Measurements from ENCODE around the gene PLS1. TPM values are rescaled to one million over a fixed set of nuclear protein-coding genes. Genes with fewer than 3 reads are reported as not detected.
A peak's percentile ranks its signal among the peaks of the same experiment; 100 is the strongest.

The PLS1 gene
- total RNA-seq, 4 donors from 2014 or later = 13.5 to 27.8 (median 19.3) TPM

- TF ChIP-seq POLR2A (IDR thresholded peaks at IDR 0.05) = no peak
- TF ChIP-seq CTCF (IDR thresholded peaks at IDR 0.05) = no peak
- no peak for DNase-seq
- Histone ChIP-seq H3K27ac (no peak overlapping the region), H3K27me3 (no peaks in the 10 kb centered on the region), H3K9me3 (no peaks in the 10 kb centered on the region), H3K4me3 (no peak overlapping the region), H3K4me1 (peaks cover 0 to 15% (median 8%) of the 10 kb centered on the region in 3 donors), H3K36me3 (no peaks in the 10 kb centered on the region)
- intact Hi-C loops (cut with DNase I) = no loop called here
- WGBS, 2 donors = 62 to 83% methylated on average over 3 of the region's 3 CpGs
Measured at GRCh38 chr3:142641504-142641903, 45.3 kb downstream of the PLS1 start.

GRCh38 chr3:142642956-142643355 is 46.8 kb downstream of the PLS1 start:
- H3K4me3 ChIP-seq = no peak overlapping the region
- no peaks in the 10 kb centered on the region for H3K9me3 ChIP-seq
- H3K36me3 ChIP-seq = no peaks in the 10 kb centered on the region
- peaks cover 0 to 25% (median 8%) of the 10 kb centered on the region in 3 donors for H3K4me1 ChIP-seq
- H3K27ac ChIP-seq = no peak overlapping the region
- intact Hi-C loops (cut with DNase I) = no loop called here
- no peak for DNase-seq
- TF ChIP-seq CTCF (IDR thresholded peaks at IDR 0.05) (no peak), POLR2A (IDR thresholded peaks at IDR 0.05) (no peak)
- no peaks in the 10 kb centered on the region for H3K27me3 ChIP-seq

GRCh38 chr3:142644502-142644901 is 48.3 kb downstream of the PLS1 start:
- intact Hi-C loops (cut with DNase I) = no loop called here
- 71 to 76% methylated on average over 5 to 6 of the region's 6 CpGs for WGBS, 2 donors

GRCh38 chr3:142645236-142645793 is 49.1 kb downstream of the PLS1 start:
- H3K4me1 ChIP-seq = peaks cover 0 to 25% (median 8%) of the 10 kb centered on the region in 3 donors
- no peak overlapping the region for H3K4me3 ChIP-seq
- H3K36me3 ChIP-seq = no peaks in the 10 kb centered on the region
- intact Hi-C loops (cut with DNase I) = no loop called here
- no peaks in the 10 kb centered on the region for H3K9me3 ChIP-seq
- H3K27me3 ChIP-seq = no peaks in the 10 kb centered on the region
- peak overlapping the region in 1 of 4 donors; percentile 39 for H3K27ac ChIP-seq
- 37 to 39% methylated on average over 2 of the region's 2 CpGs for WGBS, 2 donors
- no peak for DNase-seq
- TF ChIP-seq CTCF (IDR thresholded peaks at IDR 0.05) = no peak
- TF ChIP-seq POLR2A (IDR thresholded peaks at IDR 0.05) = no peak

More at GRCh38 chr3:142644502-142644901, 48.3 kb downstream of the PLS1 start:
- H3K4me1 ChIP-seq = peaks cover 0 to 25% (median 8%) of the 10 kb centered on the region in 3 donors
- no peak overlapping the region for H3K4me3 ChIP-seq
- no peaks in the 10 kb centered on the region for H3K27me3 ChIP-seq
- DNase-seq = no peak
- no peaks in the 10 kb centered on the region for H3K36me3 ChIP-seq
- H3K27ac ChIP-seq = no peak overlapping the region
- no peaks in the 10 kb centered on the region for H3K9me3 ChIP-seq
- TF ChIP-seq CTCF (IDR thresholded peaks at IDR 0.05) (no peak), POLR2A (IDR thresholded peaks at IDR 0.05) (no peak)

GRCh38 chr3:142646020-142646785 is 50.0 kb downstream of the PLS1 start:
- Histone ChIP-seq H3K36me3 (no peaks in the 10 kb centered on the region), H3K9me3 (no peaks in the 10 kb centered on the region), H3K4me3 (no peak overlapping the region), H3K27me3 (no peaks in the 10 kb centered on the region), H3K27ac (peak overlapping the region in 1 of 4 donors; percentile 39), H3K4me1 (peaks cover 0 to 25% (median 8%) of the 10 kb centered on the region in 3 donors)
- DNase-seq = no peak
- 54 to 69% methylated on average over 5 of the region's 5 CpGs for WGBS, 2 donors
- intact Hi-C loops (cut with DNase I) = no loop called here
- TF ChIP-seq POLR2A (IDR thresholded peaks at IDR 0.05) (no peak), CTCF (IDR thresholded peaks at IDR 0.05) (no peak)
